ENCODE measurements around the gene ITCH.

- TF ChIP-seq CTCF (IDR thresholded peaks at IDR 0.05) (no peak), POLR2A (IDR thresholded peaks at IDR 0.05) (no peak)
Observed at GRCh38 chr20:34557936-34558319, 194.9 kb downstream of the ITCH start.
